Esophagus muscularis mucosa (tissue), 4 donors: ENCODE measurements around the gene METAP1. TPM values are rescaled to one million over a fixed set of nuclear protein-coding genes. Genes with fewer than 3 reads are reported as not detected.
"Not testable (repeated sequence)": the region's sequence is repeated elsewhere in the genome, so short reads cannot be mapped to it uniquely, and the experiment has no call there.

ENCODE experiments used
- DNase-seq: peaks from one replicate; pipeline ENCODE4 v3.0.0-alpha.2; 2017; ENCODE audit errors: extremely low spot score
- H3K27ac ChIP-seq, 4 donors: fragments of 200-600 bp; sonication (generic); replicated peaks in 1 of 4; 1 replicate in 3 of 4; 2 replicates in 1 of 4; pipeline ENCODE4 v1.5.1; 2016 to 2019; ENCODE audit warnings: mild to moderate bottlenecking in 1 of 4
- H3K27me3 ChIP-seq, 4 donors: fragments of 200-600 bp; sonication (generic); one replicate each; pipeline versions ENCODE4 v1.5.1 to v1.6.0; 2016 to 2019
- H3K36me3 ChIP-seq, 4 donors: fragments of 200-600 bp; sonication (generic); one replicate each; pipeline ENCODE4 v1.5.1; 2016 to 2019
- H3K4me1 ChIP-seq, 4 donors: fragments of 200-600 bp; sonication (generic); one replicate each; pipeline ENCODE4 v1.5.1; 2016 to 2019
- H3K4me3 ChIP-seq, 4 donors: fragments of 200-600 bp; sonication (generic); 1 replicate in 2 of 4; 2 replicates in 2 of 4; pipeline ENCODE4 v1.5.1; 2016 to 2019; ENCODE audit warnings: mild to moderate bottlenecking in 4 of 4, moderate library complexity in 1 of 4
- H3K9me3 ChIP-seq, 4 donors: fragments of 200-600 bp; sonication (generic); 1 replicate in 3 of 4; 2 replicates in 1 of 4; pipeline ENCODE4 v1.5.1; 2016 to 2019
- EP300 ChIP-seq: sonication (generic); formaldehyde crosslinking; IDR thresholded peaks from one replicate; pipeline ENCODE4 v1.6.1; 2017; ENCODE audit warnings: antibody characterized with exemption
- POLR2A ChIP-seq: fragments of 450-650 bp; IDR thresholded peaks from one replicate; pipeline ENCODE4 v1.6.1; 2017; ENCODE audit warnings: antibody characterized with exemption, moderate library complexity, mild to moderate bottlenecking, low read depth
- POLR2AphosphoS5 ChIP-seq, 2 donors: sonication (generic); formaldehyde crosslinking; IDR thresholded peaks; one replicate each; pipeline ENCODE4 v1.6.1; 2017; ENCODE audit warnings: antibody characterized with exemption in 2 of 2
- WGBS: methylation state at CpG from one replicate; pipeline ENCODE4 v1.1.5; 2018; 5-methylcytosine and 5-hydroxymethylcytosine counted together
- intact Hi-C: fragments of 100-400 bp; cut with DNase I; formaldehyde crosslinking; loops from one replicate; pipeline ENCODE4 v1.15.1; 2023
- total RNA-seq, 4 donors: library from RNA; depleted of rRNA; stranded (reverse); fragments of >200 nt; gene quantifications; one replicate each; pipeline versions ENCODE4 v1.1.0 to v1.2.1, GENCODE V29; 2016
- TF ChIP-seq, protein P1 (sequence below), 3 experiments: fragments of 200-600 bp in 2 of 3; fragments of 450-650 bp in 1 of 3; sonication (generic) in 2 of 3; IDR thresholded peaks; one replicate each; pipeline ENCODE4 v1.5.1; 2017 to 2019; ENCODE audit warnings: antibody characterized with exemption in 3 of 3, mild to moderate bottlenecking in 2 of 3, moderate library complexity in 1 of 3

The METAP1 gene
- total RNA-seq, 4 donors from 2014 or later, result 38.4 to 58.1 (median 50.7) TPM

DNA sequence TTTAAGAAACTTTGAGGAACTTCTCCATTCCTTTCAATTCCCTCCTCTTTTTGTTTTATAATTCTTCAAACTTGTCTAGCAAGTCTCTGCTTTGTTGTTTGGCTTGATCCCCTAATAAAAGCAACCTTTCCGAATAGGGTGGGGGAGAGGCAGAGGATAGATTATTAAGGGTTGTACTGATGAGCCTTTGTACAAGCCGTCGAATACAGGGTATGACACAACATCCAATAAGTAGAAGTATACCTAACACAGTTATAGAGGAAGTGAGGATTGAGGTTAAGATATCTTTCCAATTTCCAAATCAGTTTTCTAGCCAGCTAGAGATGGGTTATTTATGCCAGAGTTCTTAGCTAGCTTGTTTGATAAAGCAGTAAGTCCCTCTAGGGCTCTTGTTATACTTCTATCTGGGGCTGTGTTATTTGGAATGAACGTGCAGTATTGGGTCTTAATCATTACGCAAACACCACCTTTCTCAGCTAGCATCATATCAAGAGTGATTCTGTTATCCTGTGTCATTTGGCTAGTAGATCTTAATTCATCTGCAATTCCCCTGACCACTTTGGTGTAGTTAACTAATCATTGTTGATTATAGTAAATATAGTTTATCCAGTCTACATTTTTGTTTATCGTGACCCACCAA lies 18.5 kb downstream of the METAP1 start:
- H3K4me1 ChIP-seq, result peaks cover 5 to 12% (median 8%) of the 10 kb centered on the region in 4 donors
- no peak for DNase-seq
- no peak overlapping the region for H3K4me3 ChIP-seq
- H3K27me3 ChIP-seq, result no peaks in the 10 kb centered on the region
- H3K36me3 ChIP-seq, result no peaks in the 10 kb centered on the region
- intact Hi-C loops, result no loop called here
- WGBS, result 87% methylated on average over 6 of the region's 6 CpGs
- TF ChIP-seq POLR2A (no peak), EP300 (no peak), POLR2AphosphoS5 (IDR thresholded peaks at IDR 0.05) (no peak)
- TF ChIP-seq, protein P1, sequence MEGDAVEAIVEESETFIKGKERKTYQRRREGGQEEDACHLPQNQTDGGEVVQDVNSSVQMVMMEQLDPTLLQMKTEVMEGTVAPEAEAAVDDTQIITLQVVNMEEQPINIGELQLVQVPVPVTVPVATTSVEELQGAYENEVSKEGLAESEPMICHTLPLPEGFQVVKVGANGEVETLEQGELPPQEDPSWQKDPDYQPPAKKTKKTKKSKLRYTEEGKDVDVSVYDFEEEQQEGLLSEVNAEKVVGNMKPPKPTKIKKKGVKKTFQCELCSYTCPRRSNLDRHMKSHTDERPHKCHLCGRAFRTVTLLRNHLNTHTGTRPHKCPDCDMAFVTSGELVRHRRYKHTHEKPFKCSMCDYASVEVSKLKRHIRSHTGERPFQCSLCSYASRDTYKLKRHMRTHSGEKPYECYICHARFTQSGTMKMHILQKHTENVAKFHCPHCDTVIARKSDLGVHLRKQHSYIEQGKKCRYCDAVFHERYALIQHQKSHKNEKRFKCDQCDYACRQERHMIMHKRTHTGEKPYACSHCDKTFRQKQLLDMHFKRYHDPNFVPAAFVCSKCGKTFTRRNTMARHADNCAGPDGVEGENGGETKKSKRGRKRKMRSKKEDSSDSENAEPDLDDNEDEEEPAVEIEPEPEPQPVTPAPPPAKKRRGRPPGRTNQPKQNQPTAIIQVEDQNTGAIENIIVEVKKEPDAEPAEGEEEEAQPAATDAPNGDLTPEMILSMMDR (IDR thresholded peaks at IDR 0.05), result no peak
- H3K27ac ChIP-seq, result no peak overlapping the region
- no peaks in the 10 kb centered on the region for H3K9me3 ChIP-seq

DNA sequence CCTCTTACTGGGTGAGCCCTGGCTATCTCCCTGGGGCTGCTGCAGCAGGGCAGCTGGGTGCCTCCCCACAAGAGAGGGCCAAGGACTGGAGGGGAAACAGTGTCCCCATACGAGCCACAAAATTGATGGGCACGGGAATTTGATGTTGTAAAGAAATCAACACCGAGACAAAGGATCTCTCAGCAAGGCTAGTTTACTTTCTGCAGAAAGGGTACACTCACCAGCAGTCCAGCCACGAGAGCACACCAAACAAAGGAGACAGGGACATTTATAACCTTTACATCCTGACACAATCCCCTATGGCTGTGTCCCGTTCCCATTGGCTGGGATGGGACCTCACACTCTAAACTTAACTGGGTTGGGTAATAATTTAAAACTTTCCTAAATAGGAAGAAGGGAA lies 25.9 kb downstream of the METAP1 start:
- intact Hi-C loops, result no loop called here
- Histone ChIP-seq H3K27ac (no peak overlapping the region), H3K36me3 (peaks cover 0 to 3% (median 0%) of the 10 kb centered on the region in 4 donors), H3K9me3 (peaks cover 0 to 11% (median 4%) of the 10 kb centered on the region in 4 donors), H3K4me1 (peaks cover 3 to 19% (median 12%) of the 10 kb centered on the region in 4 donors), H3K27me3 (no peaks in the 10 kb centered on the region), H3K4me3 (no peak overlapping the region)
- WGBS, result 98% methylated on average over 5 of the region's 5 CpGs
- DNase-seq, result no peak
- TF ChIP-seq EP300, result no peak
- TF ChIP-seq, protein P1 (IDR thresholded peaks at IDR 0.05), result no peak
- TF ChIP-seq POLR2A, result no peak
- no peak for TF ChIP-seq POLR2AphosphoS5 (IDR thresholded peaks at IDR 0.05)

DNA sequence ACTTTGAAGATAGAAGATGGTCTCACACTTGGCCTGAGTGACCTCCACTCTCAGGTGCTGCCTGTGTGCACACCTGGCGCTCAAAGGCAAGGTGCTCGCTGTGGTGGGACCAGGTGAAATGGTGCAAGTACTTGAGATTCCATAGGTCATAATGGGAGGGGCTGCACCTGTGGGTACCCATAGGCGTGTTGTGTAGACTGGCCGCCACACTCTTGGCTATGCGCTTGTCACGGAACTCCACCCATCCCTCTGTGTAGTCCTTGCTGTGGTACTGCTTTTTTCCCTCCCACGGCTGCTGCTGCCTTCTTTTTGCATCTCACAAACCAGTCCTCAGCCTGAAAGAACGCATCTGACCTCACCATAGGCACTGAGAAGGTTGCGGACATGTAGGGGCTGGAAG lies 27.0 kb downstream of the METAP1 start:
- no peak for TF ChIP-seq EP300
- no peak for TF ChIP-seq POLR2A
- TF ChIP-seq, protein P1 (IDR thresholded peaks at IDR 0.05), result no peak
- no peak for TF ChIP-seq POLR2AphosphoS5 (IDR thresholded peaks at IDR 0.05)
- Histone ChIP-seq H3K27me3 (no peaks in the 10 kb centered on the region), H3K36me3 (peaks cover 0 to 3% (median 0%) of the 10 kb centered on the region in 4 donors), H3K27ac (no peak overlapping the region), H3K9me3 (peaks cover 0 to 11% (median 4%) of the 10 kb centered on the region in 4 donors), H3K4me1 (peaks cover 3 to 19% (median 14%) of the 10 kb centered on the region in 4 donors), H3K4me3 (no peak overlapping the region)
- intact Hi-C loops, result no loop called here
- no peak for DNase-seq
- 96% methylated on average over 4 of the region's 9 CpGs for WGBS

DNA sequence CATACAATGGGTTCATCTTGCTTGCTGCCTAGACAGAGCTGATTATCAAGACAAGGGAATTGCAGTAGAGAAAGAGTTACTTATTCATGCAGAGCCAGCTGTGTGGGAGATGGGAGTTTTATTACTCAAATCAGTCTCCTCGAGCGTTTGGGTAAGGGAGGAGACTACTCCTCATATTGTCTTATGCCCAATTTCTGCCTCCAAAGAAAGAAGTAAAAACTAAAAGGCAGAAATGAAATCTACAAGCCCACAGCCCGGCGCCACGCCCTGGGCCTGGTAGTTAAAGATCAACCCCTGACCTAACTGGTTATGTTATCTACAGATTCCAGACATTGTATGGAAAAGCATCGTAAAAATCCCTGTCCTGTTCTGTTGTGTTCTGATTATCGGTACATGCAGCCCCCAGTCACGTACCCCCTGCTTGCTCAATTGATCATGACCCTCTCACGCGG lies 28.3 kb downstream of the METAP1 start:
- 79% methylated on average over 10 of the region's 10 CpGs for WGBS
- intact Hi-C loops, H3K27ac ChIP-seq, H3K36me3 ChIP-seq, DNase-seq, H3K4me3 ChIP-seq, H3K27me3 ChIP-seq: not testable (repeated sequence)
- H3K4me1 ChIP-seq, result peaks cover 6 to 27% (median 21%) of the 10 kb centered on the region in 4 donors
- peaks cover 0 to 11% (median 4%) of the 10 kb centered on the region in 4 donors for H3K9me3 ChIP-seq

DNA sequence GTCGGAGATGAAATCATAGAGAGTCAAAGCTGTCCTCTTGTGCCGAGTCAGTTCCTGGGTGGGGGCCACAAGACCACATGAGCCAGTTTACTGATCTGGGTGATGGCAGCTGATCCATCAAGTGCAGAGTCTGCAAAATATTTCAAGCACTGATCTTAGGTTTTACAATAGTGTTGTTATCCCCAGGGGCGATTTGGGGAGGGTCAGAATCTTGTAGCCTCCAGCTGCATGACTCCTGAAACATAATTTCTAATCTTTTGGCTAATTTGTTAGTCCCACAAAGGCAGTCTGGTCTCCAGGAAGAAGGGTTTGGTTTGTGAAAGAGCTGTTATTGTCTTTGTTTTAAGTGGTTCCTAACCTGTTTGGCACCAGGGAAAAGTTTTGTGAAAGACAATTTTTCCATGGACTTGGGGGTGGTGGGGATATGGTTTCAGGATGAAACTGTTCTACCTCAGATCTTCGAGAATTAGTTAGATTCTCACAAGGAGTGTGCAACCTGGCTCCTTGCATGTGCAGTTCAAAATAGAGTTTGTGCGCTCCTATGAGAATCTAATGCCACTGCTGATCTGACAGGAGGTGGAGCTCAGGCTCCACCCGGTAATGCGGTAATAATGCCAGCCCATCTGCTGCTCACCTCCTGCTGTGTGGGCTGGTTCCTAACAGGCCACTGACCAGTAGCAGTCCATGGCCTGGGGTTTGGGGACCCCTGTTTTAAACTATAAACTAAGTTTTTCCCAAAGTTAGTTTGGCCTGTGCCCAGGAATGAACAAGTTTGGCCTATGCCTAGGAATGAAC lies 29.2 kb downstream of the METAP1 start:
- Histone ChIP-seq H3K36me3 (peaks cover 0 to 3% (median 0%) of the 10 kb centered on the region in 4 donors), H3K9me3 (peaks cover 0 to 11% (median 4%) of the 10 kb centered on the region in 4 donors), H3K4me3 (no peak overlapping the region), H3K27me3 (no peaks in the 10 kb centered on the region), H3K27ac (no peak overlapping the region), H3K4me1 (peaks cover 6 to 33% (median 23%) of the 10 kb centered on the region in 4 donors)
- TF ChIP-seq, protein P1 (IDR thresholded peaks at IDR 0.05), result no peak
- no peak for TF ChIP-seq POLR2AphosphoS5 (IDR thresholded peaks at IDR 0.05)
- no peak for TF ChIP-seq POLR2A
- TF ChIP-seq EP300, result no peak
- 92% methylated on average over 7 of the region's 7 CpGs for WGBS
- intact Hi-C loops, result no loop called here
- no peak for DNase-seq
